ENCODE measurements around the gene GRIN2A.

GRCh38 chr16:9867176-9867575, 315.1 kb downstream of the GRIN2A start:
- TF ChIP-seq POLR2AphosphoS5 (IDR thresholded peaks at IDR 0.05) (no peak), POLR2A (IDR thresholded peaks at IDR 0.05; ENCODE audit: low read depth) (no peak), CTCF (IDR thresholded peaks at IDR 0.05) (no peak), EP300 (IDR thresholded peaks at IDR 0.05) (no peak)
